A549 (cell line): ENCODE measurements around the gene ANKRD29. TPM values are rescaled to one million over a fixed set of nuclear protein-coding genes. Genes with fewer than 3 reads are reported as not detected.

Experiments used
- ATAC-seq, 2 experiments: fragments of 200-7000 bp in 1 of 2; fragments of >200 bp in 1 of 2; cut with Nextera tagmentation in 1 of 2; cut with Tn5 transposase in 1 of 2; 3 replicates each; pipeline versions ENCODE4 v1.8.0 to v1.9.1; 2018 to 2020; ENCODE audit warnings: mild to moderate bottlenecking in 1 of 2, moderate library complexity in 1 of 2
- CTCF ChIA-PET: fragments of 300-600 bp; sonication (Branson Sonifier 250); formaldehyde crosslinking; extraction: SDS; loops from one replicate; lab custom pipeline; 2021; ENCODE audit warnings: antibody characterized with exemption, inconsistent platforms; lab: Yijun Ruan, JAX
- POLR2A ChIA-PET: fragments of 350-600 bp; formaldehyde crosslinking; extraction: SDS; loops from one replicate; lab custom pipeline; 2021; ENCODE audit warnings: antibody characterized with exemption, inconsistent platforms; lab: Yijun Ruan, JAX
- DNase-seq, 2 experiments: peaks; one replicate each; pipeline versions ENCODE4 v3.0.0 to v3.0.0-alpha.2; 2011 to 2016; ENCODE audit warnings: low read depth in 1 of 2, low spot score in 1 of 2
- FAIRE-seq: peaks from 2 replicates; lab custom pipeline; 2011; peaks lifted over from hg19 to GRCh38; lab: Jason Lieb, UNC
- H3K27ac ChIP-seq, 2 experiments: fragments of >200 bp; sonication (Bioruptor Twin); formaldehyde crosslinking; 3 replicates each; pipeline ENCODE4 v1.5.1; 2016 to 2017
- H3K4me1 ChIP-seq: fragments of >200 bp; sonication (Bioruptor Twin); formaldehyde crosslinking; 3 replicates; pipeline ENCODE4 v1.6.1; 2016
- H3K4me2 ChIP-seq: fragments of >200 bp; sonication (Bioruptor Twin); formaldehyde crosslinking; 3 replicates; pipeline ENCODE4 v1.6.1; 2016
- H3K4me3 ChIP-seq: fragments of >200 bp; sonication (Bioruptor Twin); formaldehyde crosslinking; 3 replicates; pipeline ENCODE4 v1.5.1; 2016
- H3K9me3 ChIP-seq: fragments of >200 bp; sonication (Bioruptor Twin); formaldehyde crosslinking; 3 replicates; pipeline ENCODE4 v1.6.1; 2016
- EHF ChIP-seq: fragments of 250-450 bp; sonication (Bioruptor Pico); IDR thresholded peaks from 2 replicates; pipeline ENCODE4 v1.5.0; 2020; ENCODE audit warnings: mild to moderate bottlenecking
- EHMT2 ChIP-seq: fragments of 200-600 bp; sonication (generic); IDR thresholded peaks from 2 replicates; pipeline ENCODE4 v1.6.1; 2016; ENCODE audit warnings: antibody characterized with exemption, low read depth, mild to moderate bottlenecking, moderate library complexity
- EP300 ChIP-seq, 2 experiments: fragments of >200 bp; sonication (Bioruptor Twin); formaldehyde crosslinking; IDR thresholded peaks; 2 replicates in 1 of 2; 3 replicates in 1 of 2; pipeline ENCODE4 v1.6.1; 2016 to 2017
- ESRRA ChIP-seq: fragments of 150-350 bp; IDR thresholded peaks from 2 replicates; pipeline ENCODE4 v1.6.1; 2014; ENCODE audit warnings: mild to moderate bottlenecking, low read length, borderline replicate concordance
- HDAC2 ChIP-seq: fragments of 200-600 bp; sonication (generic); IDR thresholded peaks from 2 replicates; pipeline ENCODE4 v1.6.1; 2016
- HOXA7 ChIP-seq: fragments of 250-450 bp; sonication (Bioruptor Pico); IDR thresholded peaks from 2 replicates; pipeline ENCODE4 v1.5.0; 2020; ENCODE audit warnings: mild to moderate bottlenecking, moderate library complexity
- HOXB13 ChIP-seq: fragments of 250-450 bp; sonication (Bioruptor Pico); IDR thresholded peaks from 2 replicates; pipeline ENCODE4 v1.5.0; 2020; ENCODE audit warnings: low read depth, mild to moderate bottlenecking, moderate library complexity
- JUNB ChIP-seq: fragments of >200 bp; sonication (Bioruptor Twin); formaldehyde crosslinking; IDR thresholded peaks from 2 replicates; pipeline ENCODE4 v1.6.1; 2016
- KDM1A ChIP-seq: fragments of 200-600 bp; sonication (generic); IDR thresholded peaks from 2 replicates; pipeline ENCODE4 v1.6.1; 2016; ENCODE audit warnings: low read depth, mild to moderate bottlenecking
- KDM5A ChIP-seq: fragments of 200-600 bp; sonication (generic); IDR thresholded peaks from 2 replicates; pipeline ENCODE4 v1.6.1; 2016; ENCODE audit warnings: antibody characterized with exemption, mild to moderate bottlenecking
- MAFK ChIP-seq: fragments of 450-650 bp; IDR thresholded peaks from 2 replicates; pipeline ENCODE4 v1.6.1; 2014; ENCODE audit not compliant: partially characterized antibody
- MYC ChIP-seq: IDR thresholded peaks from 2 replicates; pipeline ENCODE4 v1.6.1; 2012; ENCODE audit warnings: mild to moderate bottlenecking, inconsistent platforms, low read length, improper control_type of control experiment, borderline replicate concordance
- NR3C1 ChIP-seq: fragments of >200 bp; sonication (Bioruptor Twin); formaldehyde crosslinking; IDR thresholded peaks from 3 replicates; pipeline ENCODE4 v1.6.1; 2017
- POLR2A ChIP-seq: IDR thresholded peaks from 2 replicates; pipeline ENCODE4 v1.6.1; 2012; ENCODE audit warnings: mild to moderate bottlenecking, low read length
- POLR2AphosphoS2 ChIP-seq: conservative IDR thresholded peaks from 2 replicates; pipeline ENCODE4 v1.6.1; 2012; ENCODE audit warnings: low read length, improper control_type of control experiment, inconsistent platforms
- RARB ChIP-seq: fragments of 250-450 bp; sonication (Bioruptor Pico); IDR thresholded peaks from 2 replicates; pipeline ENCODE4 v1.8.0; 2021; ENCODE audit warnings: mild to moderate bottlenecking, moderate library complexity
- RNF2 ChIP-seq: fragments of 200-600 bp; sonication (generic); IDR thresholded peaks from 2 replicates; pipeline ENCODE4 v1.6.1; 2016; ENCODE audit warnings: low read depth, mild to moderate bottlenecking, antibody characterized with exemption, moderate library complexity, borderline replicate concordance
- SMC3 ChIP-seq: fragments of >200 bp; sonication (Bioruptor Twin); formaldehyde crosslinking; IDR thresholded peaks from 3 replicates; pipeline ENCODE4 v1.6.1; 2018; ENCODE audit warnings: inconsistent platforms
- WGBS: methylation state at CpG from one replicate; pipeline ENCODE4 v1.1.6; 2017; ENCODE audit errors: missing lambda C conversion rate; 5-methylcytosine and 5-hydroxymethylcytosine counted together
- polyA plus RNA-seq, 4 experiments: library from polyadenylated mRNA; depleted of rRNA in 3 of 4; stranded (reverse); fragments of >200 nt; fragmentation: RNase III in 1 of 4; extraction: RNeasy Plus Mini Kit Qiagen cat#74134 plus additional on column Dnase treatment in 1 of 4; gene quantifications; 2 replicates in 3 of 4; 3 replicates in 1 of 4; pipeline ENCODE4 v1.2.3, GENCODE V29; 2011 to 2017
- TF ChIP-seq, protein P1 (sequence below): fragments of >200 bp; sonication (Bioruptor Twin); formaldehyde crosslinking; IDR thresholded peaks from 2 replicates; pipeline ENCODE4 v1.6.1; 2016
- TF ChIP-seq, protein P2 (sequence below): fragments of >200 bp; sonication (Bioruptor Twin); formaldehyde crosslinking; IDR thresholded peaks from 3 replicates; pipeline ENCODE4 v1.6.1; 2016
- TF ChIP-seq, protein P3 (sequence below): fragments of >200 bp; sonication (Bioruptor Twin); formaldehyde crosslinking; IDR thresholded peaks from 3 replicates; pipeline ENCODE4 v1.5.1; 2016

ANKRD29 gene
- polyA plus RNA-seq, 2 of the 4 experiments (the other 2 are of a cell fraction): 12.4 to 25.4 TPM

DNA sequence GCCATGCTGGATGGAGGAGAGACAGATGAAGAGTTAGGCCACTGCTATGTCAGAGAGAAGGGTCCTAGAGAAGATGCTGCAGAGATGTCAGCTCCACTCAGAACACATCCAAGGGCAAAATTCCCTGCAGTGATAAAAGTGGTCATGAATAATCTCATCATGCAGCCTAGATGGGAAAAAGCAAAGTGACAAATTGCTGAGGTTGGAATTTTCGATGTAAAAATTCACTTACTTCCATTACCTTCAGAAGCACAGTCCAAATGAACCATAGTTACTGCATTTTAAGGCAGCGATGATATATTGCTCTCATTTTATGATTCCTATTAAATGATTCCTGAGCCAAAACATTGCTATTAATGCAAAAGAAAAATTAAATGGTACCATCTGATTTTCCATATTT is 16.4 kb downstream of the ANKRD29 start:
- 77% methylated on average over 2 of the region's 2 CpGs for WGBS
- Histone ChIP-seq H3K9me3 (no peaks in the 10 kb centered on the region), H3K4me1 (peaks cover 22% of the 10 kb centered on the region), H3K4me2 (no peak overlapping the region), H3K4me3 (no peak overlapping the region), H3K27ac (no peak overlapping the region)
- FAIRE-seq: no peak
- TF ChIP-seq SMC3 (no peak), KDM1A (no peak), RARB (CRISPR knock-in tag) (no peak), EHMT2 (no peak), MAFK (peak; percentile 72)
- DNase-seq: no peak
- ChIA-PET POLR2A (no interaction called here), CTCF (interaction anchor here (1.0 kb wide), 1 partner anchor 11 kb away, joined by 3 read pairs; no protein-coding TSS in a partner anchor)
- ATAC-seq: no peak

DNA sequence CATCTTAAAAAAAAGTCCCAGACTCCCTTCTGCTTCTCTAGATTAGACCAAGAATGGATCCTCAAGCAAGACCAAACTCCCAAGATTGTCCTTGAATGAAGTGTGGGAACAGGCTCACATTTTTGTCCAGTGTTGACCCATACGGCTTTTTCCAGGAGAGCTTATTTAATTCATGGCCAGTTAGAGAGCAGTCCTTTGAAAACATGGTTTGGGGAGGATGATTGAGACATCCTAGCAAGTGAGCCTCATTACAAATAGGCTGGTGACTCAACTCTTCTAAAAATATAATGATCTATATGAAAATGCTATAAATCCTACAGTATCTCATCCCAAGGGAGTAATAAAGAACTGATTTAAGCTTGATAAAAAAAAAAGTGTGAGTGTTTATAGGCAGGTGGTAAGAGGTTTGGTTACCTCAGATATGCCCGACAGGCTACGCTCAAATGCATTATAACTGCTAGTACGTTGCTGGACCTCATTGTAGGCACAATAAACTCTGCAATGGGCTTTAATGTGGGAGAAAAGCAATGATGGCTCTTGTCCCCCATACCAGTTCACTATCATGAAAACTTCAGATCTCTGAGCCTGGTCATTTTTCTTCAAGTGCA is 17.0 kb downstream of the ANKRD29 start:
- 94% methylated on average over 4 of the region's 4 CpGs for WGBS
- ChIA-PET POLR2A (no interaction called here), CTCF (no interaction called here)
- TF ChIP-seq MYC (no peak), EP300 (IDR thresholded peaks at IDR 0.05) (no peak), HOXB13 (CRISPR knock-in tag) (no peak), HDAC2 (no peak)
- H3K4me3 ChIP-seq: no peak overlapping the region
- H3K9me3 ChIP-seq: no peaks in the 10 kb centered on the region
- H3K27ac ChIP-seq: no peak overlapping the region
- no peak overlapping the region for H3K4me2 ChIP-seq
- DNase-seq: no peak
- peaks cover 17% of the 10 kb centered on the region for H3K4me1 ChIP-seq
- ATAC-seq: no peak
- FAIRE-seq: no peak

DNA sequence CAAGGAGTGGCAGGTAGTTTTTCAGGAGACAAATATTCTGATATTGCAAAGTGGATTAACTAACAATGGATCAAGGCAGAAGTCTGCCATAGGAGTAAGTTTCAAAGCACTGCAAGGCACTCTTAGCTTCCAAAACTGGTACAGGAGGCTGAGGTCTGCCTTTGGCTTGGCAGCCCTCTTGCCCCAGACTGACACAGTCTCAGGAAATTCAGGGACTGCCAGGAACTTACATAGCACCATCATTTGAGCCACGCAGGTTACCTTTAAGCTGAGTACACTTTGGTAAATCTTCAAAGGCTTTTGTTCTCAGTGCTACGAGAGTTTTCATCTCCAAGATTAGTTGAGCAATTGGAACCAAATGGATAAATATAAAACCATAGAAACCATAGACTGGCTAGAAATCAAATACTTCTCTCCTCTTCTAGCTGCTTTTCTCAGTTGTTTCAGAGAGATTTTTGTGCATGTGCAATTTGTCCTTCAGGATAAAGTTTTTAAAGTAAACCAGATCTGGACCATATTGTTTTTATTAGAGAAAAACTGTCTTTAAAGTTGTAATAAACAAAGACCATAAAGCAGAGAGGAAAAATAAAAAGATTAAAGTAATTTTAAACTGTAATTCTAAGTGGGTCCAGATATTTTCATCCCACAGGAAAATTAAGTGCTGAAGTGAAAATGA is 18.8 kb downstream of the ANKRD29 start:
- 93% methylated on average over 2 of the region's 2 CpGs for WGBS
- Histone ChIP-seq H3K27ac (no peak overlapping the region), H3K4me2 (no peak overlapping the region), H3K9me3 (no peaks in the 10 kb centered on the region), H3K4me1 (no peaks in the 10 kb centered on the region; the same call in 2 of the 3 replicates), H3K4me3 (no peak overlapping the region)
- no peak for ATAC-seq
- TF ChIP-seq HOXA7 (CRISPR knock-in tag): no peak
- no peak for TF ChIP-seq EHF (CRISPR knock-in tag)
- TF ChIP-seq KDM5A: no peak
- no peak for TF ChIP-seq RNF2
- TF ChIP-seq ESRRA: no peak
- no peak for TF ChIP-seq HOXB13 (CRISPR knock-in tag)
- TF ChIP-seq, protein P1, sequence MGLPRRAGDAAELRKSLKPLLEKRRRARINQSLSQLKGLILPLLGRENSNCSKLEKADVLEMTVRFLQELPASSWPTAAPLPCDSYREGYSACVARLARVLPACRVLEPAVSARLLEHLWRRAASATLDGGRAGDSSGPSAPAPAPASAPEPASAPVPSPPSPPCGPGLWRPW: no peak
- no peak for TF ChIP-seq POLR2AphosphoS2
- TF ChIP-seq, protein P2, sequence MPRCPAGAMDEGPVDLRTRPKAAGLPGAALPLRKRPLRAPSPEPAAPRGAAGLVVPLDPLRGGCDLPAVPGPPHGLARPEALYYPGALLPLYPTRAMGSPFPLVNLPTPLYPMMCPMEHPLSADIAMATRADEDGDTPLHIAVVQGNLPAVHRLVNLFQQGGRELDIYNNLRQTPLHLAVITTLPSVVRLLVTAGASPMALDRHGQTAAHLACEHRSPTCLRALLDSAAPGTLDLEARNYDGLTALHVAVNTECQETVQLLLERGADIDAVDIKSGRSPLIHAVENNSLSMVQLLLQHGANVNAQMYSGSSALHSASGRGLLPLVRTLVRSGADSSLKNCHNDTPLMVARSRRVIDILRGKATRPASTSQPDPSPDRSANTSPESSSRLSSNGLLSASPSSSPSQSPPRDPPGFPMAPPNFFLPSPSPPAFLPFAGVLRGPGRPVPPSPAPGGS: no peak
- no peak for TF ChIP-seq NR3C1
- no peak for TF ChIP-seq JUNB
- no peak for TF ChIP-seq EP300 (IDR thresholded peaks at IDR 0.05)
- TF ChIP-seq POLR2A: no peak
- TF ChIP-seq, protein P3, sequence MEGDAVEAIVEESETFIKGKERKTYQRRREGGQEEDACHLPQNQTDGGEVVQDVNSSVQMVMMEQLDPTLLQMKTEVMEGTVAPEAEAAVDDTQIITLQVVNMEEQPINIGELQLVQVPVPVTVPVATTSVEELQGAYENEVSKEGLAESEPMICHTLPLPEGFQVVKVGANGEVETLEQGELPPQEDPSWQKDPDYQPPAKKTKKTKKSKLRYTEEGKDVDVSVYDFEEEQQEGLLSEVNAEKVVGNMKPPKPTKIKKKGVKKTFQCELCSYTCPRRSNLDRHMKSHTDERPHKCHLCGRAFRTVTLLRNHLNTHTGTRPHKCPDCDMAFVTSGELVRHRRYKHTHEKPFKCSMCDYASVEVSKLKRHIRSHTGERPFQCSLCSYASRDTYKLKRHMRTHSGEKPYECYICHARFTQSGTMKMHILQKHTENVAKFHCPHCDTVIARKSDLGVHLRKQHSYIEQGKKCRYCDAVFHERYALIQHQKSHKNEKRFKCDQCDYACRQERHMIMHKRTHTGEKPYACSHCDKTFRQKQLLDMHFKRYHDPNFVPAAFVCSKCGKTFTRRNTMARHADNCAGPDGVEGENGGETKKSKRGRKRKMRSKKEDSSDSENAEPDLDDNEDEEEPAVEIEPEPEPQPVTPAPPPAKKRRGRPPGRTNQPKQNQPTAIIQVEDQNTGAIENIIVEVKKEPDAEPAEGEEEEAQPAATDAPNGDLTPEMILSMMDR: no peak
- DNase-seq: no peak
- FAIRE-seq: no peak
- CTCF ChIA-PET: interaction anchor here (1.3 to 1.7 kb wide), 2 partner anchors 18 to 22 kb away, joined by 3 to 4 read pairs; no protein-coding TSS in a partner anchor
- POLR2A ChIA-PET: no interaction called here
